ENCODE measurements around the gene SNX20. TPM values are rescaled to one million over a fixed set of nuclear protein-coding genes. Genes with fewer than 3 reads are reported as not detected.

Gene SNX20
- polyA plus RNA-seq, 4 donors = 0.22 to 3.0 (median 1.3) TPM

DNA sequence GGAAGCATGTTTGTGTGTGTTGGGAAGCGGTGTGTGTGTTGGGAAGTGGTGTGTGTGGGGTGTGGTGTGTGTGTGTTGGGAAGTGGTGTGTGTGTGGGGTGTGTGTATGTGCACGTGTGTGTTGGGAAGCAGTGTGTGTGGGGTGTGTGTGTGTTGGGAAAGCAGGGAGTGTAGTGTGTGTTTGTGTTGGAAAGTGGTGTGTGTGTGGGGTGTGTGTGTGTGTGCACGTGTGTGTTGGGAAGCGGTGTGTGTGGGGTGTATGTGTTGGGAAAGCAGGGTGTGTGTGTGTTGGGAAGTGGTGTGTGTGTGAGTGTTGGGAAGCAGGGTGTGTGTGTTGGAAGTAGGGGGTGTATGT is 11.5 kb upstream of the SNX20 start:
- 83 to 87% (median 85%) methylated on average over 4 of the region's 4 CpGs for WGBS, 3 donors

DNA sequence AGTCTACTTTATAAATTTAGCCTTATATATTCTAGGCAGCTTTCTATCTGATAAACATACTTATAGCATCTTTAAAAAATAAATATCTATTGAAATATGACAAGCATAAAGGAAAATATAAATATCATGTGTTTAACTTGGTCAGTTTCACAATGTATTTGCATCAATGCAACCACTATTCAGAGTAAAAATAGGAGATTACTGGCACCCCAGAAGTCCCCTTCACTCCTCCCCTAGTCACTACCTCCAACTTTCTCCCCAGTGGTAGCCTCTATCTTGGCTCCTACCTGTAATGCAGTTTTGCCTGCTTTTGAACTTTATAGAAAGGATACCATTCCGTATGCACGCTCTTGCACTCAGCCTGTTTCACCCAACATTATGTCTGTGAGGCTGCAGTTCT is 9.1 kb upstream of the SNX20 start:
- no peaks in the 10 kb centered on the region for H3K36me3 ChIP-seq (ENCODE audit: control insufficient read depth in 3 of 3, insufficient read depth in 2 of 3, low read depth in 1 of 3, low read length in 3 of 3)
- H3K27me3 ChIP-seq (ENCODE audit: control insufficient read depth in 3 of 3, insufficient read depth in 3 of 3, low read length in 3 of 3) = peaks cover 0 to 3% (median 0%) of the 10 kb centered on the region in 3 donors
- H3K27ac ChIP-seq (ENCODE audit: low read depth in 1 of 3, low read length in 2 of 3) = no peak overlapping the region
- no peaks in the 10 kb centered on the region for H3K4me1 ChIP-seq (ENCODE audit: control insufficient read depth in 3 of 3, insufficient read depth in 2 of 3, low read depth in 1 of 3, low read length in 2 of 3)
- no peaks in the 10 kb centered on the region for H3K9me3 ChIP-seq (ENCODE audit: control insufficient read depth in 2 of 2, insufficient read depth in 1 of 2, low read depth in 1 of 2, low read length in 1 of 2)
- DNase-seq (no peak), FAIRE-seq (no peak)
- 91 to 96% (median 96%) methylated on average over 2 of the region's 2 CpGs for WGBS, 3 donors
- H3K4me3 ChIP-seq (ENCODE audit: low read depth in 1 of 3, low read length in 3 of 3) = no peak overlapping the region

More for the DNA sequence above, 11.5 kb upstream of the SNX20 start:
- H3K4me1 ChIP-seq (ENCODE audit: control insufficient read depth in 3 of 3, insufficient read depth in 2 of 3, low read depth in 1 of 3, low read length in 2 of 3) = peaks cover 3 to 14% (median 5%) of the 10 kb centered on the region in 3 donors
- peaks cover 0 to 3% (median 0%) of the 10 kb centered on the region in 3 donors for H3K27me3 ChIP-seq (ENCODE audit: control insufficient read depth in 3 of 3, insufficient read depth in 3 of 3, low read length in 3 of 3)
- FAIRE-seq (no peak), DNase-seq (no peak)
- H3K27ac ChIP-seq (ENCODE audit: low read depth in 1 of 3, low read length in 2 of 3) = no peak overlapping the region
- no peaks in the 10 kb centered on the region for H3K36me3 ChIP-seq (ENCODE audit: control insufficient read depth in 3 of 3, insufficient read depth in 2 of 3, low read depth in 1 of 3, low read length in 3 of 3)
- no peak overlapping the region for H3K4me3 ChIP-seq (ENCODE audit: low read depth in 1 of 3, low read length in 3 of 3)
- H3K9me3 ChIP-seq (ENCODE audit: control insufficient read depth in 2 of 2, insufficient read depth in 1 of 2, low read depth in 1 of 2, low read length in 1 of 2) = no peaks in the 10 kb centered on the region

DNA sequence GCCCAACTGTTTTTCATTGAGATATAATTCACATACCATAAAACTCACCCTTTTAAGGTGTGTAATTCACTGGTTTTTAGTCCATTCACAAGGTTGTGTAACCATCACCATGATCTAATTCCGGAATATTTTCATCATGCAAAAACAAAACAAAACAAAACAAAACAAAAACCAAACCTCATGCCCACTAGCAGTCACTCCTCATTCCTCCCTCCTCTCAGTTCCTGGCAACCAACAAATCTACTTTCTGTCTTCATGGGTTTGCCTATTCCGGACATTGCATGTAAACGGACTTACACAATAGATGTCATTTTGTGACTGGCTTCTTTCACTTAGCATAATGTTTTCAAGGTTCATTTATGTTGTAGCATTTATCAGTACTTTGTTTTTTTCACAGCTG is 7.8 kb upstream of the SNX20 start:
- H3K27ac ChIP-seq (ENCODE audit: low read depth in 1 of 3, low read length in 2 of 3) = no peak overlapping the region
- no peaks in the 10 kb centered on the region for H3K36me3 ChIP-seq (ENCODE audit: control insufficient read depth in 3 of 3, insufficient read depth in 2 of 3, low read depth in 1 of 3, low read length in 3 of 3)
- no peaks in the 10 kb centered on the region for H3K9me3 ChIP-seq (ENCODE audit: control insufficient read depth in 2 of 2, insufficient read depth in 1 of 2, low read depth in 1 of 2, low read length in 1 of 2)
- H3K27me3 ChIP-seq (ENCODE audit: control insufficient read depth in 3 of 3, insufficient read depth in 3 of 3, low read length in 3 of 3) = no peaks in the 10 kb centered on the region
- whole genome bisulfite sequencing, 3 donors = 78 to 86% (median 82%) methylated on average over 3 of the region's 3 CpGs
- DNase-seq (no peak), FAIRE-seq (no peak)
- no peaks in the 10 kb centered on the region for H3K4me1 ChIP-seq (ENCODE audit: control insufficient read depth in 3 of 3, insufficient read depth in 2 of 3, low read depth in 1 of 3, low read length in 2 of 3)
- no peak overlapping the region for H3K4me3 ChIP-seq (ENCODE audit: low read depth in 1 of 3, low read length in 3 of 3)

DNA sequence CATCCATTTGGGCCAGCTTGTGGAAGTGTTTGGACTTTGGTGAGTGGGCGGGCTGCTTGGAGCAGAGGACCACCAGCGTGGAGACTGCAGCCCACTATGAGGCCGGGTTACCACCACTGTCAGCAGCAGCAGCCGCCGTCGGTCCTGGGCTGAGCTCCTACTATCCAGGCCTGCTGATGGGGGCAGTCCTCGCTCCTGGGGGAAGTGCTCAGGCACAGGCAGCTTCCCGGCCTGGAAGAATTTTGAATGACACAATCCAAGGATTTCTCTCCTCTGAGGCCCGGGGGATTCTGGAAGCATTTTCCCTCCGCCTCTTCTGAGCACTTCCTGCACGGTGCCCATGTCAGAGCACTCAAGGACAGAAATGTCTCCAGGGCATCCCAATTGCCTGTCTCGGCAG is 7.0 kb upstream of the SNX20 start:
- Histone ChIP-seq H3K4me1 (ENCODE audit: control insufficient read depth in 3 of 3, insufficient read depth in 2 of 3, low read depth in 1 of 3, low read length in 2 of 3) (no peaks in the 10 kb centered on the region), H3K27me3 (ENCODE audit: control insufficient read depth in 3 of 3, insufficient read depth in 3 of 3, low read length in 3 of 3) (no peaks in the 10 kb centered on the region), H3K9me3 (ENCODE audit: control insufficient read depth in 2 of 2, insufficient read depth in 1 of 2, low read depth in 1 of 2, low read length in 1 of 2) (no peaks in the 10 kb centered on the region), H3K4me3 (ENCODE audit: low read depth in 1 of 3, low read length in 3 of 3) (no peak overlapping the region), H3K36me3 (ENCODE audit: control insufficient read depth in 3 of 3, insufficient read depth in 2 of 3, low read depth in 1 of 3, low read length in 3 of 3) (no peaks in the 10 kb centered on the region), H3K27ac (ENCODE audit: low read depth in 1 of 3, low read length in 2 of 3) (no peak overlapping the region)
- WGBS, 3 donors = 62 to 85% (median 71%) methylated on average over 12 of the region's 12 CpGs
- no peak for DNase-seq
- FAIRE-seq = no peak

GRCh38 chr16:50685462-50686063 is 4.5 kb upstream of the SNX20 start:
- peak overlapping the region in 1 of 3 donors; percentile 82 for H3K27ac ChIP-seq (ENCODE audit: low read depth in 1 of 3, low read length in 2 of 3)
- no peak for FAIRE-seq
- H3K36me3 ChIP-seq (ENCODE audit: control insufficient read depth in 3 of 3, insufficient read depth in 2 of 3, low read depth in 1 of 3, low read length in 3 of 3) = no peaks in the 10 kb centered on the region
- H3K9me3 ChIP-seq (ENCODE audit: control insufficient read depth in 2 of 2, insufficient read depth in 1 of 2, low read depth in 1 of 2, low read length in 1 of 2) = no peaks in the 10 kb centered on the region
- no peak overlapping the region for H3K4me3 ChIP-seq (ENCODE audit: low read depth in 1 of 3, low read length in 3 of 3)
- no peak for DNase-seq
- H3K4me1 ChIP-seq (ENCODE audit: control insufficient read depth in 3 of 3, insufficient read depth in 2 of 3, low read depth in 1 of 3, low read length in 2 of 3) = no peaks in the 10 kb centered on the region
- H3K27me3 ChIP-seq (ENCODE audit: control insufficient read depth in 3 of 3, insufficient read depth in 3 of 3, low read length in 3 of 3) = no peaks in the 10 kb centered on the region
- 77 to 87% (median 82%) methylated on average over 8 of the region's 8 CpGs for WGBS, 3 donors

DNA sequence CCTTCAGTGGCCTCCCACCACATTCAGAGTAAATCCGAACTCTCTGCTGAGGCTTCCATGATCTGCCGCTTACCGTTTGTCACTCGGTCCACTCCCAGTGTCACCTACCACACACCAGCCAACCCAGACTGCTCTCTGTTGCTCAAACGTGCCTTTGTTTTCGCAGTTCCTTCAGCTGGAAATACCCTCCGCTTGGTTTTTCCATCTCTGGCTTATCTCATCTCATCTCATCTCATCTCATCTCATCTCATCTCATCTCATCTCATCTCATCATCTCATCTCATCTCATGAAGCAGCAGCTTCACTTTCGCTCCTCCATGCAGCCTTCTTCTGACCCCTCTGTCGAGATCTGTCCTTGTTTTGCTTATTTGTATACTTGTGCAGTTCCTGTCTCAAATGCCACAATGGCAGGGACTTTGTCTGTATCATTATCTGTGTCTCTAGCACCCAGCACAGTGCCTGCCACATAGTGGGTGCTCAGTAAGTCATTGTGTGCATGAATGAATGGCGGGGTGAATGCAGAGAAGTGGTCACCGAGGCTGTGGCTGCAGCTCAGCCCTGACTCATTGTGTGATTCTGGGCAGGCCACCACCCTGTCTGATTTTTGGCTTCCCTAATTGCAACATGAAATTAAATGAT is 3.8 kb upstream of the SNX20 start:
- Histone ChIP-seq H3K27me3 (ENCODE audit: control insufficient read depth in 3 of 3, insufficient read depth in 3 of 3, low read length in 3 of 3) (no peaks in the 10 kb centered on the region), H3K4me1 (ENCODE audit: control insufficient read depth in 3 of 3, insufficient read depth in 2 of 3, low read depth in 1 of 3, low read length in 2 of 3) (no peaks in the 10 kb centered on the region), H3K4me3 (ENCODE audit: low read depth in 1 of 3, low read length in 3 of 3) (no peak overlapping the region), H3K36me3 (ENCODE audit: control insufficient read depth in 3 of 3, insufficient read depth in 2 of 3, low read depth in 1 of 3, low read length in 3 of 3) (no peaks in the 10 kb centered on the region), H3K9me3 (ENCODE audit: control insufficient read depth in 2 of 2, insufficient read depth in 1 of 2, low read depth in 1 of 2, low read length in 1 of 2) (no peaks in the 10 kb centered on the region), H3K27ac (ENCODE audit: low read depth in 1 of 3, low read length in 2 of 3) (peak overlapping the region in 1 of 3 donors; percentile 82)
- no peak for FAIRE-seq
- 76 to 83% (median 76%) methylated on average over 11 of the region's 11 CpGs for WGBS, 3 donors
- no peak for DNase-seq

- H3K36me3 ChIP-seq (ENCODE audit: control insufficient read depth in 3 of 3, insufficient read depth in 2 of 3, low read depth in 1 of 3, low read length in 3 of 3) = no peaks in the 10 kb centered on the region
- H3K4me1 ChIP-seq (ENCODE audit: control insufficient read depth in 3 of 3, insufficient read depth in 2 of 3, low read depth in 1 of 3, low read length in 2 of 3) = no peaks in the 10 kb centered on the region
- H3K9me3 ChIP-seq (ENCODE audit: control insufficient read depth in 2 of 2, insufficient read depth in 1 of 2, low read depth in 1 of 2, low read length in 1 of 2) = no peaks in the 10 kb centered on the region
- FAIRE-seq (no peak), DNase-seq (peak in 1 of 2 donors; percentile 48)
- WGBS, 3 donors = 71 to 73% (median 73%) methylated on average over 14 of the region's 14 CpGs
- H3K27ac ChIP-seq (ENCODE audit: low read depth in 1 of 3, low read length in 2 of 3) = peak overlapping the region in 1 of 3 donors; percentile 82
- H3K4me3 ChIP-seq (ENCODE audit: low read depth in 1 of 3, low read length in 3 of 3) = no peak overlapping the region
- H3K27me3 ChIP-seq (ENCODE audit: control insufficient read depth in 3 of 3, insufficient read depth in 3 of 3, low read length in 3 of 3) = no peaks in the 10 kb centered on the region
Observed at GRCh38 chr16:50683689-50684374, 2.7 kb upstream of the SNX20 start.

GRCh38 chr16:50680556-50680893 is 587 bp downstream of the SNX20 start:
- WGBS, 3 donors = 69 to 86% (median 84%) methylated on average over 3 of the region's 3 CpGs
- H3K27ac ChIP-seq (ENCODE audit: low read depth in 1 of 3, low read length in 2 of 3) = peak overlapping the region in 1 of 3 donors; percentile 85
- DNase-seq = no peak
- no peaks in the 10 kb centered on the region for H3K9me3 ChIP-seq (ENCODE audit: control insufficient read depth in 2 of 2, insufficient read depth in 1 of 2, low read depth in 1 of 2, low read length in 1 of 2)
- FAIRE-seq = no peak
- H3K27me3 ChIP-seq (ENCODE audit: control insufficient read depth in 3 of 3, insufficient read depth in 3 of 3, low read length in 3 of 3) = no peaks in the 10 kb centered on the region
- H3K36me3 ChIP-seq (ENCODE audit: control insufficient read depth in 3 of 3, insufficient read depth in 2 of 3, low read depth in 1 of 3, low read length in 3 of 3) = no peaks in the 10 kb centered on the region
- peak overlapping the region in 2 of 3 donors; percentile 49 to 52 for H3K4me3 ChIP-seq (ENCODE audit: low read depth in 1 of 3, low read length in 3 of 3)
- H3K4me1 ChIP-seq (ENCODE audit: control insufficient read depth in 3 of 3, insufficient read depth in 2 of 3, low read depth in 1 of 3, low read length in 2 of 3) = no peaks in the 10 kb centered on the region
